ENCODE results near the gene ALDH16A1. TPM values are rescaled to one million over a fixed set of nuclear protein-coding genes. Genes with fewer than 3 reads are reported as not detected.

The ALDH16A1 gene
- polyA plus RNA-seq, 3 donors = 14.5 to 15.0 (median 14.8) TPM

DNA sequence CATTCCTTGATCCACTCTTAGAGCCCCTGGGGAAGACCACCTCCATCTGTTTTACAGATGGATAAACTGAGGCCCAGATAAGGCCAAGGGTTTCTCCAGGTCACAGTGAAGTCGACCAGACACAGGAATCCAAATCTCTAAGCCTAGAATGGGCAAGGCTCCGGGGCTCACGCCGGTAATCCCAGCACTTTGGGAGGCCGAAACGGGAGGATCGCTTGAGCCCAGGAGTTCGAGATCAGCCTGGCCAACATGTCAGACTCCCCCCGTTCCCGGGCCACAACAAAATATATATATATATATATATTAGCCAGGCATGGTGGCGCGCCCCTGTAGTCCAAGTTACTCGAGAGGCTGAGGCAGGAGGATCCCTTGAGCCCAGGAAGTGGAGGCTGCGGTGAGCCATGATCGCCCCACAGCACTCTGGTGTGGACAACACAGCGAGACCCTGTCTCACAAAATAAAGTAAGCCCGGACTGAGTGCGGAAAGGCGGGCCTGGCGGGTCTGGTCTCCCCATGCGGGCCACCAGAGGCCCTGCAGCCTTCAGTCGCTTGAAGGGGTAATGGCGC is 33.8 kb downstream of the ALDH16A1 start:
- no peak for DNase-seq (ENCODE audit: low read depth in 3 of 3, low spot score in 2 of 3)

DNA sequence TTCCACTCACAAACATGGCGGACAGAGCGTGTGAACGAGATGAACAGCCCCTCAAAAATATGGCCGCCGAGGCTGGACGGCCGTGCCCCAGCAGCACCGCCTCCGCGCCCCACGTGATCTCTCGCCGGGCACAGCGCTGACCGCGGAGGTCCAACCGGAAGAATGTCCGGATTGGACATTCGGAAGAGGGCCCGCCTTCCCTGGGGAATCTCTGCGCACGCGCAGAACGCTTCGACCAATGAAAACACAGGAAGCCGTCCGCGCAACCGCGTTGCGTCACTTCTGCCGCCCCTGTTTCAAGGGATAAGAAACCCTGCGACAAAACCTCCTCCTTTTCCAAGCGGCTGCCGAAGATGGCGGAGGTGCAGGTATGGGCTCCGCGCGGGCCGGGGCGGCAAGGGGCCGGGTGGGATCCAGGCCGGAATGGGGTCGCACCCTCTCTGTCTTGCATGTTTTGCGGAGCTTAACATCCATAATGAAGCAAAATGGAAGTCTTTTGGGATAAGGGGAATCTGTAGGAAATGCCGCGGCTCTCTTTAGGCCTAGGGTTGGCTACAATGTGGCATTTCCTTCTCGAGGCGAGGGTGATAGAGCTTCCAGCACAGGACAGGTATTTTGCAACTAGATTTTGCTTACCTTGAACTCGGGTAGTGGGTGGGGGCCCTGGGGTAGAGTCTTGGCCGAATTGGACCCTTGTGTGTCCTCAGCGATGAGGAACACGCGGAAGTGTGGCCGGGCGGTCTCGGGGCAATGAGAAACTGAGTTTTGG is 34.4 kb downstream of the ALDH16A1 start, which contains the start of gene RPL13A:
TSS of gene RPL13A (plus strand) at position 332 of the 769 bp plus-strand sequence. CDS start at position 354, 22 bp downstream.
- DNase-seq (ENCODE audit: low read depth in 3 of 3, low spot score in 2 of 3) = peak; percentile 99 to 100 (median 100)

DNA sequence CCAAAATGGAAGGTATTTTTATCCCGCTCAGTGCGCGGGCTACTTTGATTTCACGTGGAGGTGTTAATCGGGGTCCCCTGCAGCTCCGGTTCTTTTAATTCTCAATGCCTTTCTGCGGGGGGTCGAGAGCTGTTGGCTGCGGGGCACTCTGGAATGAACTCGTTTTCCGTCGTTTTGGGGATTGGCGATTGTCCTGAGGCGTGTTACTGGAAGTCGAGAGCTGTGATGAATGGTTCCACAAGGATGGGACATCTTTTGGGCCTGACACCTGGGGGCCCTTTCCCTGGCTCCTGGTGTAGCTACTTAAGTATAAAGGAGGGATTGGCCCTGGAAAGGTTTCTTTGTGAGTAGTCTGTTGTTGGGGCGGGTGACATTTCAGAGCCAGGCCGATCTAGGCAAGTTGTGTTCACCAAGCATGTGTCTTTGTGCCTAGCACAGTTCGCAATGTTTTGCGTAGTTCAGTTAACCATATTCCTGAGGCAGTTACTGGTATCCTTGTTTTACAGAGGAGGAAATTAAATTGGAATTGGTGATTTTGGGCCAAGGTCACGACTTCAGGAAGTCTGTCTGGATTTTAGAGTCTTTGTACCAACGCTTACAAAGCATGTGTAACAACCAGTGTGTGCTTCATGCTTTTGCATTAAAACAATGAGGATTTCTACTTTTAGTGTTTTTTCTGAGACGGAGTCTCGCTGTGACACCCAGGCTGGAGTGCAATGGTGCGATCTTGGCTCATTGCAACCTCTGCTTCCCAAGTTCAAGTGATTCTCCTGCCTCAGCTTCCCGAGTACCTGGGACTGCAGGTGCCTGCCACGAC is 35.2 kb downstream of the ALDH16A1 start:
- DNase-seq (ENCODE audit: low read depth in 3 of 3, low spot score in 2 of 3) = no peak

DNA sequence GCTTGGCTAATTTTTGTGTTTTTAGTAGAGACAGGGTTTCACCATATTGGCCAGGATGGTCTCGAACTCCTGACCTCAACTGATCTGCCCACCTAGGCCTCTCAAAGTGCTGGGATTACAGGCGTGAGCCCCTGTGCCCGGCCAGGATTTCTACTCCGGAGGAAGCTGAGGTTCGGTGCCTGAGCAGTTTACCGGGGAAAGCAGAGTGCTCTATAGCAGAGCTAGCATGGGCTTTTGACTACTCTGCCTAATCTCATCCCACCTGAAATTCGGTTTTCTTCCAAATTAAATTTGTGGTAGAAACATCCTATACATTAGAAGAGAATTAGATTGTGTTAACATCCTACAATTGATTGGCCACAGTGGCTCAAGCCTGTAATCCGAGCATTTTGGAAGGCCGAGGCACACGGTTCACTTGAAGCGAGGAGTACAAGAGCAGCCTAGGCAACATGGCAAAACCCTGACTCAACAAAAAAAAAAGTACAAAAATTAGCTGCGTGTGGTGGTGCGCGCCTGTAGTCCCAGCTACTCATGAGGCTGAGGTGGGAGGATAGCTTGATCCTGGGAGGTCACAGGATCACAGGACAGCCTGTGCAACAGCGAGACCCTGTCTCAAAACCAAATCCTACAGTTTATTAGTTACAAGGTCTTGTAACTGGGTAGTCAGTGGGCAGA is 36.0 kb downstream of the ALDH16A1 start:
- DNase-seq (ENCODE audit: low read depth in 3 of 3, low spot score in 2 of 3) = no peak

DNA sequence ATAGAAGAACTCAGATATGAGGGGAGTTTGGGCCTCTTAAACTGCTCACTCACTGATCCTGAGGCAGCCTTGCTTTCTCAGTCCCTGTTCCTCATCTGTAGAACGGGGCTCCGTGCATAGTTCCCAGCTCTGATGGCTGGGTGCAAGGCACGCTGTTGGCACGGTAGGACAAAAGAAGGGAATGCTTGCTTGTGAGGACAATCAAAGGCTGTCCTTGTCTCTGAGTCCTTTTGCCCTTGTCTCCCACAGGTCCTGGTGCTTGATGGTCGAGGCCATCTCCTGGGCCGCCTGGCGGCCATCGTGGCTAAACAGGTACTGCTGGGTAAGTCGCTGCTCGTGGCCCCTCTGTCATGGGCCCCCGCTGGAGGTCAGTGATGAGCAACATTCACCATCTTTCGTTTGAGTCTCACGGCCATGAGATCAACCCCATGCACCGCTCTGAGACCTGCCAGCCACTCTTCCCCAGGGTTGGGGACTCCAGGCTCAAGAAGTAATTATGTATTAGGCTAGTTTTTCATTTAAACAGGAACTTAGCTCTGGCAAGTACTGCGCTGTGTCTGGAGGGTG is 36.7 kb downstream of the ALDH16A1 start:
- no peak for DNase-seq (ENCODE audit: low read depth in 3 of 3, low spot score in 2 of 3)

DNA sequence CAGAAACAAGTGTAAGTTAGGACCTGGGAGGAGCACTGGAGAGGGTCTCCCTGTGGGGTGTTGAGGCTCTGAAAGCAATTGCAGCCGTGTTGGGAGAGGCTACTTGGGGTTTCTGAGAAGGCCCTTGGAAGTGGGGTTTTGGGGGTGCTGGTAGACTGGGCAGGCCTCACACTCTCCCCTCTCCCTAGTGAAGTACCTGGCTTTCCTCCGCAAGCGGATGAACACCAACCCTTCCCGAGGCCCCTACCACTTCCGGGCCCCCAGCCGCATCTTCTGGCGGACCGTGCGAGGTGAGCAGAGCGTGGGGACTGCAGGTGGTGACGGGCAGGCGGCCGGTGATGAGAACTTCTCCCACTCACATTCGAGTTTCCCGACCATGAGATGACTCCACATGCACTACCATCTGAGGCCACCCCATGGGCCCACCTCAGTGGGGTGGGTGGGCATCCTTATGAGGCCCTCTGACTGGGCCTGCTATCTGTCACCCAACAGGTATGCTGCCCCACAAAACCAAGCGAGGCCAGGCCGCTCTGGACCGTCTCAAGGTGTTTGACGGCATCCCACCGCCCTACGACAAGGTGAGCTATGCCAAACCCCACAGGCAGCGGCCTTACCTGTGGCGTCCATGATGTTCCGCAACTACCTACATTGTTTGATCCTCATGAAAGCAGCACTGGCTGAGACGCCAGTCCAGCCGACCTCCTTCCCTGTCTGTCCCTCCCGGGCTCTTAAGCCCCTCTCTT is 37.4 kb downstream of the ALDH16A1 start:
- no peak for DNase-seq (ENCODE audit: low read depth in 3 of 3, low spot score in 2 of 3)

DNA sequence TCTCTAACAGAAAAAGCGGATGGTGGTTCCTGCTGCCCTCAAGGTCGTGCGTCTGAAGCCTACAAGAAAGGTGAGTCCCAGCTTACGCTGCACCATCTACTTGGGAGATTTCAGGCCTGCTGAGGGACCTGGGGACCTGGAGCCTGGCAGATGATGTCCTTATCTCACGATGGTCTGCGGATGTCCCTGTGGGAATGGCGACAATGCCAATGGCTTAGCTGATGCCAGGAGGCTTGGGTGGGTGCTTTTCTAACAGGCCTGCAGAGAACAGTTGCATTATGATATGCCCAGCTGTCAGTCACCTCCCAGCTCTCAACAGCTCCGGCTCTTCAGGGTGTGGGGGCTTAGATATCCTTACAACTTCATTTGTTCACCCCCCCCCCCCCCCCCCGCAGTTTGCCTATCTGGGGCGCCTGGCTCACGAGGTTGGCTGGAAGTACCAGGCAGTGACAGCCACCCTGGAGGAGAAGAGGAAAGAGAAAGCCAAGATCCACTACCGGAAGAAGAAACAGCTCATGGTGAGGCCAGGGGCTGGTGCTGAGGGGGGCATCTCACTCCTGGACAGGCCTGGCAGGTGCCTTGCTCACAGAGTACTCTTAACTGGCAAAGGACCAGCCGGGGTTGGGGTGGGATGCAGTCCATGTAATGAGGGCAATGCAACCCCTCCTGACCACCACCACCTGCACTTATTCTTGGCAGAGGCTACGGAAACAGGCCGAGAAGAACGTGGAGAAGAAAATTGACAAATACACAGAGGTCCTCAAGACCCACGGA is 38.2 kb downstream of the ALDH16A1 start:
- DNase-seq (ENCODE audit: low read depth in 3 of 3, low spot score in 2 of 3) = no peak

DNA sequence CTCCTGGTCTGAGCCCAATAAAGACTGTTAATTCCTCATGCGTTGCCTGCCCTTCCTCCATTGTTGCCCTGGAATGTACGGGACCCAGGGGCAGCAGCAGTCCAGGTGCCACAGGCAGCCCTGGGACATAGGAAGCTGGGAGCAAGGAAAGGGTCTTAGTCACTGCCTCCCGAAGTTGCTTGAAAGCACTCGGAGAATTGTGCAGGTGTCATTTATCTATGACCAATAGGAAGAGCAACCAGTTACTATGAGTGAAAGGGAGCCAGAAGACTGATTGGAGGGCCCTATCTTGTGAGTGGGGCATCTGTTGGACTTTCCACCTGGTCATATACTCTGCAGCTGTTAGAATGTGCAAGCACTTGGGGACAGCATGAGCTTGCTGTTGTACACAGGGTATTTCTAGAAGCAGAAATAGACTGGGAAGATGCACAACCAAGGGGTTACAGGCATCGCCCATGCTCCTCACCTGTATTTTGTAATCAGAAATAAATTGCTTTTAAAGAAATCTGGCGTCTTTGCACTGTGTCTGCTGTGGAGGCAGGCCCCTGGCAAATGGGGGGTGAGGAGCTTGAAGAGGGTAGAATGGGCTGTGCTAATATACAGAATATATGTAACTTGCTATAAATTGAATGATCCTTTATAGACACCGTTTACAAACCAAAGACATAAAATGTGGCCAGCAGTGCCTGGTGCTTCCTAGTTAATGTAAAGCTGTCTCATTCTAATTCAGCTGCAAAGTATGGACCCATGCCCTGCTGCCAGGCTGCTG is 39.0 kb downstream of the ALDH16A1 start:
- no peak for DNase-seq (ENCODE audit: low read depth in 3 of 3, low spot score in 2 of 3)

DNA sequence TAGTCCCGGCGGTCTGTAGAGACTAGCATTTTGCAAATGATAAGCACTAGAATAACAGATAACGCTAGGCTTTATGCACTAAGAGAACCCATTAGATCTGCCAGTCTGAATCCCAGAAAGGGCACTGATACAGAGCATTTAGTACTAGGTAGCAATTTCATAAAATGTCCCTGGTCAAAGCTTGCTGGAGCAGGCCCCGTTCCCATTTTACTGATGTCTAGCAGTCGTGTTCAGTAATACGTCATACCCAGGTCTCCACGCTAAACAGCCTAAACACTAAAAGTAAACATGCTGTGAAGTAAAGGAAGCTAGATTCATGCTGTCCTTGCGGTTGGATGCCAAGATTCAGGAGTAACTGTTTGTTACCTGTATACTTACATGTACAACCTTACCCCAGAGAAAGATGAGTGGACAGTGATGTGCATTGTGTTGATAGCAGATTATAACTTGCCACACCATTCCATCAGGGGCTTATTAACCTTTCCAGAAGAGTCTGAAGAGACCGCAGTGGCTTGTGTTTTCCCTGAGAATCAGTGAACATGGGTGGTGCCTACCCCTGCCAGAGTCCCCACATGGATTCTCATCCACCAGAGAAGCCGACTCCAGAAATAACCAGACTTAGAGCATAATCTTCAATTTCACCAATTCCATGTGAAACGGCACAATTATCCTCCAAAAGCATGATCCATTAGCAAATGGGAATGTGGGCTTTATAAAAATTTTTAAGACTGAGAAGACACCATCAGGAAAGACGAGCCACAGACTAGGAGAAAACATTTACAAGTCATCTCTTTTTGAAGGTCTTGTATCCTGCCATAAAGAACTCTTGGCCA is 39.8 kb downstream of the ALDH16A1 start:
- DNase-seq (ENCODE audit: low read depth in 3 of 3, low spot score in 2 of 3) = no peak

DNA sequence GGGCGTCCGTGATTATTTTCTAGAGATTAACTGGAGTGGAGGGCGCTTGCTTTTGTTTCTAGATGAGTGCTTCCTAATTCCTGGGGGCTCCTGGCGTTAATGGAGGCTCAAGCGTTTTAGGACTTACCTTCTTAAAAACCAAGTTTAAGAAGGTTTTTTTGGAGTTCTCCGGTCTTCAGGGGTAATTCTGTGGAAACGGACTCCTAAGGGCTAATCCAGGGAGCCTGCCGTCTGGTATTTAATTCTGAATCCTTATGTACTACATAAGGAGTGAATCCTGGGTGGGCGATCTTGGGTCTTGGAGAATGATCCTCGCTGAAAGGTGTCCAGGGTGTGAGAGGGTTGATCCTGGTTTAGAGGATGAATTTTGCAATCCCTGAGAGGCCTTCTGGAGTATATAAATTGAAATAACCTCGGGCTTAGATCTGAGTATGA is 43.6 kb downstream of the ALDH16A1 start:
- no peak for DNase-seq (ENCODE audit: low read depth in 3 of 3, low spot score in 2 of 3)

DNA sequence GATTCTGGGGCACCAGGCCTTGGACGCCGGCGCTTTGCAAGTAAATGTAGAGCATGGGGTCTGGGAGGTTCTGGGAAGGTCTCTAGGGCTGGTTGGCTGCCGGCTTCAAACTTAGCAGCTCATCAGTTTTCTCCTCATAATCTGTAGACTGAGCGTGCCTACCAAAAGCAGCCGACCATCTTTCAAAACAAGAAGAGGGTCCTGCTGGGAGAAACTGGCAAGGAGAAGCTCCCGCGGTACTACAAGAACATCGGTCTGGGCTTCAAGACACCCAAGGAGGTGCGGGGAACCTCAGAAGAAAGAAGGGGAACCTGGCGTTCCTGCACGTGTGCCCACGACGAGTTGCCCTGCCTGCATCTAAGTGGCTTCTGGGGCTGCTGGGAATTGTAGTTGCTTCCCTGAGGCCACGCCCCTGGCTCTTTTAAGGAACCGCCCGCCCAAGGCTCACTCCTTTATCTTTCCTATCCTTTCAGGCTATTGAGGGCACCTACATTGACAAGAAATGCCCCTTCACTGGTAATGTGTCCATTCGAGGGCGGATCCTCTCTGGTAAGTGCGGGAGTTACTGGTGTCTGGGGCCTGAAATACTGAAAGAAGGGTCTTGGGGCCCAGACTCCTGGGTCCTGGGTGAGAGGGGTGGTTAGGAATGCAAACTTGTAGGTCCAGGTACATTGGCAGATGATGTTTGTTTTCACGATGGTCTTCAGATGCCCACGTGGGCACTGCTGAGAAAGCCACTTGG is 44.2 kb downstream of the ALDH16A1 start:
- no peak for DNase-seq (ENCODE audit: low read depth in 3 of 3, low spot score in 2 of 3)

DNA sequence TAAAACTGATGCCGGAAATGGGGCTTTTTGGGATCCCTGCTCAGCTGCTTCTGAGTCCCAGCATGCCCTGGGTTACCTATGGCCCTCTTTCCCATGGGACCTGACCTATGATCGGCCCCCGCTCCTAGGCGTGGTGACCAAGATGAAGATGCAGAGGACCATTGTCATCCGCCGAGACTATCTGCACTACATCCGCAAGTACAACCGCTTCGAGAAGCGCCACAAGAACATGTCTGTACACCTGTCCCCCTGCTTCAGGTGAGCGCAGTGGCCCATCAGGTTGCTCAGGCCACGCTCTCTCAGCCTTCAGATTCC is 44.7 kb downstream of the ALDH16A1 start:
- no peak for DNase-seq (ENCODE audit: low read depth in 3 of 3, low spot score in 2 of 3)

DNA sequence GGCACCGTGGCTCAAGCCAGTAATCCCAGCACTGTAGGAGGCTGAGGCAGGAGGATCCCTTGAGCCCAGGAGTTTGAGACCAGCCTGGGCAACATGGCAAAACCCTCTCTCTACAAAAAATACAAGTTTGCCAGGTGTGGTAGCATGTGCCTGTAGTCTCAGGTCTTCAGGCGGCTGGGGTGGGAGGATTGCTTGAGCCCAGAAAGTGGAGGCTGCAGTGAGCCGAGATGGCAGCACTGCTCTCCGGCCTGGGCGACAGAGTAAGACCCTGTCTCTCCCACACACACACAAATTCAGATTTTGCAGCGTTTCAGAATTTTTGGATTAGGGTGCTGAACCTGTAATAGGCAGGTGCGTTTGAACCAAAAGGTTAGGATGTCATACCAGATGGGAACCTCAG is 45.5 kb downstream of the ALDH16A1 start:
- DNase-seq (ENCODE audit: low read depth in 3 of 3, low spot score in 2 of 3) = no peak

DNA sequence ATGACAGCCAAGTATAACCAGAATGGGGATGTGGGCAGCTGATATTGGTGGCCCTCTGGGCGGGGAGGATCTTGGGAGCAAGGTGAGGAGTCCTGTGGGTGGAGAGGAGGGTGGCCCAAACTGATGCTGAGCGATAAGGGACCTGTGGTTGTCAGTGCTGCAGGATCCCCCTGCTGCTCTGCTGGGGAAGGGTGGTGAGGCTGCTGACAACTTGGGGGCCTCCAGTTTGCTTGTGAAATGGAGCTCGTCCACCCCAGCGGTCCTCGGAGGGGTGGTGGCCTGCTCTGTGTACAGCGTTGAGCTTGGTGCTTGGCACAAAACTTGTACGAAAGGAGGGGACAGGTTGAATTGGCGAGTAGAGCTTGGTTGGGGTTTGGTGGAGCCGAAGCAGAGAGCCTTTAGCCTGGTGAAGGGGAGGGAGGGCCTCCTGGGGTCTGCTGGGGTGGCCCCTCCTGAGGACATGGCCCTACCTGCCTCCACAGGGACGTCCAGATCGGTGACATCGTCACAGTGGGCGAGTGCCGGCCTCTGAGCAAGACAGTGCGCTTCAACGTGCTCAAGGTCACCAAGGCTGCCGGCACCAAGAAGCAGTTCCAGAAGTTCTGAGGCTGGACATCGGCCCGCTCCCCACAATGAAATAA is 46.1 kb downstream of the ALDH16A1 start:
- DNase-seq (ENCODE audit: low read depth in 3 of 3, low spot score in 2 of 3) = no peak

DNA sequence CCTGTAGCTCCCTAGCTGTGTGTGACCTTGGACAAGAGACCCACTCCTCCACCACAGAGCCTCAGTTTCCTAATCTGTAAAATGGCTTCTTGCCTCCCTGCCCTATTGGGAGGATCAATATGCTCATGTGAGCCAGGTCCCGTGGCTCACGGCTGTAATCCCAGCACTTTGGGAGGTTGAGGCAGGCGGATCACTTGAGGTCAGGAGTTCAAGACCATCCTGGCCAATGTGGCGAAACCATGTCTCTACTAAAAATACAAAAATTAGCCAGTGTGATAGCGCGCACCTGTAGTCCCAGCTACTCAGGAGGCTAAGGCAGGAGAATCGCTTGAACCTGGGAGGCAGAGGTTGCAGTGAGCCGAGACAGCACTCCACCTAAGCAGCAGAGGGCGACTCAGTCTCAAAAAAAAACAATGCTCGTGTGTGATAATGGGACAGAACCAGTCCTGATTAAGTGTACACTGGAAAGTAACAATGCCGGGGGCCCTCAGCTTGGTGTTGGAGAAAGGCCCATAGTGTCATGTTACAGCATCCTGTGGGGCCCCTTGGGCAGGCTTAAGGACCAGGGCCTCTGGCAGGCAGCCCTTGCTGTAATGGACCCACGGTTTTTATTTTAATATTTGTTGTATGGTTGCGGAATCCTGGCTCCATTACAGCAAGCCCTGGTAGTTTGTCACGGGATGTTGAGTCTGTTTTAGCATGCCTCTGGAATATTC is 50.0 kb downstream of the ALDH16A1 start:
- DNase-seq (ENCODE audit: low read depth in 3 of 3, low spot score in 2 of 3) = peak in 1 of 3 donors; percentile 44

DNA sequence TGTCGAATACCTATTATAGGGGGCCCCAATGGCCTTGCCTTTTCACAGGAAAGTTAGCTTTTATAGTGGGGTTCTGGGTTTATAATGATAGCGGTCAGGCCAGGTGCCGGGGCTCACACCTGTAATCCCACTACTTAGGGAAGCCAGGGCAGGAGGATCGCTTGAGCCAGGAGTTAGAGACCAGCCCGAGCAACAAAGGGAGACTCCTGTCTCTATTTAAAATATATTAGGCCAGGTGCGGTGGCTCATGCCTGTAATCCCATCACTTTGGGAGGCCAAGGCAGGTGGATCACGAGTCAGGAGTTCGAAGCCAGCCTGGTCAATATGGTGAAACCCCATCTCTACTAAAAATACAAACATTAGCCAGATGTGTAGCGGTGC is 50.5 kb downstream of the ALDH16A1 start:
- no peak for DNase-seq (ENCODE audit: low read depth in 3 of 3, low spot score in 2 of 3)

Data from right renal cortex interstitium (tissue), 3 donors.